Stimulated activated CD8-positive, alpha-beta memory T cell treated with anti-CD3 and anti-CD28 coated beads, Interleukin-4, amount 100 ng/mL, for 48 hours (primary cell): ENCODE measurements around the gene VBP1.
"Not testable (repeated sequence)": the region's sequence is repeated elsewhere in the genome, so short reads cannot be mapped to it uniquely, and the experiment has no call there.

Experiments
- DNase-seq: peaks from one replicate; pipeline ENCODE4 v3.0.0-alpha.2; 2020

VBP1 gene

DNA sequence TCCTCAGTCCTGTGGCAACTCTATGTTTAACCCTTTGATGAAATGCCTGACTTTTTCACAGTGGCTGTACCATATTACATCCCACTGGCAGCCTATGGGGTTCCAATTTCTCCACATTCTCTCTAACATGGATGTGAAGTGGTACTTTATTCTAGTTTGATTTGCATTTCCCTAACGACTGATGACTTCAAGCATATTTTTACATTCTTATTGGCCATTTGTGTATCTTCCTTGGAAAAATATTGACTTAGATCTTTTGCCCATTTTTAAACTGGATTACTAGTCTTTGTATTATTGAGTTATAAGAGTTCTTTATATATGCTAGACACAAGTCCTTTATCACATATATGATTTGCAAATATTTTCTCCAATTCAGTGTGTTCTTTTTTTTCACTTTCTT is 50.2 kb downstream of the VBP1 start:
- no peak for DNase-seq

DNA sequence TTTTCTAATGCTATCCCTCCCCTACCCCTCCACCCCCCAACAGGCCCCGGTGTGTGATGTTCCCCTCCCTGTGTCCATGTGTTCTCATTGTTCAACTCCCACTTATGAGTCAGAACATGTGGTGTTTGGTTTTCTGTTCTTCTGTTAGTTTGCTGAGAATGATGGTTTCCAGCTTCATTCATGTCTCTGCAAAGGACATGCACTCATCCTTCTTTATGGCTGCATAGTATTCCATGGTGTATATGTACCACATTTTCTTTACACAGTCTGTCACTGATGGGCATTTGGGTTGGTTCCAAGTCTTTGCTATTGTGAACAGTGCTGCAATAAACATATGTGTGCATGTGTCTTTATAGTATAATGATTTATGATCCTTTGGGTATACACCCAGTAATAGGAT is 51.7 kb downstream of the VBP1 start:
- not testable (repeated sequence) for DNase-seq

- no peak for DNase-seq
Measured at GRCh38 chrX:155270969-155271368, 54.7 kb downstream of the VBP1 start.

DNA sequence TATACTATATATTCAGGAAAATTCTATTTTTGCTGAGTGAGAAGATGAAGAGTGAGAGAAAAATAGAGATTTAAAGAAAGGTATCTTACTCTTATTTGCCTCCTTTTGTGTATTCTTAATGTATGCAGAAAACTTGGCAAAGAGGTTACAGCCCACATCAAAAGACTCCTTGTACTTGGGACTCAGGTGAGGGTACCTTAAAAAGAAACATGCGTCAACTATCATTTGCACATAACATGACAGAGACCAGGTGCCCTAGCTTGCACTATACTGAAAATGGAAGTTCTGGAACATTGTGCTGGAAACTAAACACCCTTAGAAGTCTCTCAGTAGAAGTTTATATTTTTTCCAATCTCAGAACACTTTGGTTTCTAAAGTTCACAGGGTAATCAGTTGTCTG is 63.6 kb downstream of the VBP1 start:
- DNase-seq: no peak
